Endothelial cell of umbilical vein (primary cell): ENCODE data around the gene MUC13.

ENCODE experiments used
- POLR2A ChIP-seq: IDR thresholded peaks from 2 replicates; pipeline ENCODE4 v1.6.1; 2012; ENCODE audit warnings: low read depth, mild to moderate bottlenecking, control low read depth, low read length
- TF ChIP-seq, protein P1 (sequence below), 2 donors: IDR thresholded peaks; 1 replicate in 1 of 2; 2 replicates in 1 of 2; pipeline ENCODE4 v1.5.1; 2011; ENCODE audit warnings: low read length in 2 of 2, mild to moderate bottlenecking in 2 of 2, moderate library complexity in 2 of 2, control low read depth in 1 of 2, inconsistent platforms in 1 of 2, low read depth in 1 of 2; ENCODE audit not compliant: insufficient read depth in 1 of 2; ENCODE audit errors: extremely low read depth in 1 of 2

DNA sequence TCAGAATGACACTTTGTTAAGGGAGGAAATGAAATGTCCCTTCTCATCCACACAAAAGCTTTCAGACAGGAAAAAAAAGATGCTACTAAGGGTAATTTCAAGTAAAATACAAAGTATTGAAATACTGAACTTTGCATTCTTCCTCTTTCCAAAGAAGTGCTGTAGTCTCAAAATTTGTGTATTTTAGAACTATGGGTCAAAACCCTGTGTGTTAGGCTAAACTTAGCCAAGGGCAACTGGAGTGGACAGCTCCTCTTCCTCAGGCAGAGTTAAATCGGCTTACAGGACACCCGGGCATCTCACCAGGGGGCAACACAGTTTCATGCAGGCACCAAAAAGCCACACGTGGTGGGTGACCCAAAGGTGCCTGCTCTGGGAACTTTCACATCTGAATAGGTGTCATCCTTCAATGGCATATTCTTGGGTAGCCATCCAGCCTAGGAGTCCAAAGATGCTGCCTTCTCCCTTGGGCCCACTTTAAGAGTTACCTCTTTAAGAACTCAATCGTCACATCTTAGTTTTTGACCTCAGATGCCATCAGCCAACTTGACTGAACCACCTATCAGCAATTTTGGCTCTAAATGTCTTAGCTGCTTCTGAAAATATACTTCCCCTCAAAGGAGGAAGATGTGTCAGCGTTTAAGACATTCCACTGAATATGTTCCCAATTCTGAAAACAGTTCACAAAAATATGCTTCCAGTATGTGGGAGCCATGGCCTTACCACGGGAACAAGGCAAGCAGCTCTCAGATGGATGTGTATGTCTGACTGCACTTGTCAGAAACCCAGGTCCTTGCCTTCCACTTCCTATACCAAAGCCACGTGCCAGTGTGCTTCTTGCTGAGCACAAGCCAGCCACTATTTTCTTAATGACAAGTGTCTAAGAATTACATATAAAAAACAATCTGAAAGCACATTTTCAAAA lies 32.2 kb upstream of the MUC13 start:
- TF ChIP-seq, protein P1, sequence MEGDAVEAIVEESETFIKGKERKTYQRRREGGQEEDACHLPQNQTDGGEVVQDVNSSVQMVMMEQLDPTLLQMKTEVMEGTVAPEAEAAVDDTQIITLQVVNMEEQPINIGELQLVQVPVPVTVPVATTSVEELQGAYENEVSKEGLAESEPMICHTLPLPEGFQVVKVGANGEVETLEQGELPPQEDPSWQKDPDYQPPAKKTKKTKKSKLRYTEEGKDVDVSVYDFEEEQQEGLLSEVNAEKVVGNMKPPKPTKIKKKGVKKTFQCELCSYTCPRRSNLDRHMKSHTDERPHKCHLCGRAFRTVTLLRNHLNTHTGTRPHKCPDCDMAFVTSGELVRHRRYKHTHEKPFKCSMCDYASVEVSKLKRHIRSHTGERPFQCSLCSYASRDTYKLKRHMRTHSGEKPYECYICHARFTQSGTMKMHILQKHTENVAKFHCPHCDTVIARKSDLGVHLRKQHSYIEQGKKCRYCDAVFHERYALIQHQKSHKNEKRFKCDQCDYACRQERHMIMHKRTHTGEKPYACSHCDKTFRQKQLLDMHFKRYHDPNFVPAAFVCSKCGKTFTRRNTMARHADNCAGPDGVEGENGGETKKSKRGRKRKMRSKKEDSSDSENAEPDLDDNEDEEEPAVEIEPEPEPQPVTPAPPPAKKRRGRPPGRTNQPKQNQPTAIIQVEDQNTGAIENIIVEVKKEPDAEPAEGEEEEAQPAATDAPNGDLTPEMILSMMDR (IDR thresholded peaks at IDR 0.05; ENCODE audit: extremely low read depth in 1 of 2, insufficient read depth in 1 of 2, low read depth in 1 of 2, low read length in 2 of 2): no peak
- TF ChIP-seq POLR2A: no peak
